Right lobe of liver (tissue), 4 donors: Measurements from ENCODE around the gene GPER1.
"Not testable (repeated sequence)": the region's sequence is repeated elsewhere in the genome, so short reads cannot be mapped to it uniquely, and the experiment has no call there.

Experiments
- POLR2A ChIP-seq: fragments of 450-650 bp; IDR thresholded peaks from one replicate; pipeline ENCODE4 v1.6.1; 2017; ENCODE audit warnings: antibody characterized with exemption, mild to moderate bottlenecking
- TF ChIP-seq, protein P1 (sequence below), 4 donors: fragments of 200-600 bp in 3 of 4; fragments of 450-650 bp in 1 of 4; IDR thresholded peaks; one replicate each; pipeline versions ENCODE4 v1.5.1 to v1.8.0; 2016 to 2022; ENCODE audit warnings: antibody characterized with exemption in 4 of 4, mild to moderate bottlenecking in 2 of 4
- donor health status: DM: no; HTN: no; CAD: no.
- donor health status: DM: no; HTN: no; CAD: no.
- donor health status: DM: no; HTN: yes; CAD: no.

DNA sequence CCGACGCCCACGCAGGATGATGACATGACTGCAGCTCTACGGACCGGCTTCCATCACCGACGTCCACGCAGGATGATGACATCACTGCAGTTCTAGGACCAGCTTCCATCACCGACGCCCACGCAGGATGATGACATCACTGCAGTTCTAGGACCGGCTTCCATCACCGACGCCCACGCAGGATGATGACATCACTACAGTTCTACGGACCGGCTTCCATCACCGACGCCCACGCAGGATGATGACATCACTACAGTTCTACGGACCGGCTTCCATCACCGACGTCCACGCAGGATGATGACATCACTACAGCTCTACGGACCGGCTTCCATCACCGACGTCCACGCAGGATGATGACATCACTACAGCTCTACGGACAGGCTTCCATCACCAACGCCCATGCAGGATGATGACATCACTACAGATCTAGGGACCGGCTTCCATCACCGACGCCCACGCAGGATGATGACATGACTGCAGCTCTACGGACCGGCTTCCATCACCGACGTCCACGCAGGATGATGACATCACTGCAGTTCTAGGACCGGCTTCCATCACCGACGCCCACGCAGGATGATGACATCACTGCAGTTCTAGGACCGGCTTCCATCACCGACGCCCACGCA lies 28.6 kb downstream of the GPER1 start:
- TF ChIP-seq, protein P1, sequence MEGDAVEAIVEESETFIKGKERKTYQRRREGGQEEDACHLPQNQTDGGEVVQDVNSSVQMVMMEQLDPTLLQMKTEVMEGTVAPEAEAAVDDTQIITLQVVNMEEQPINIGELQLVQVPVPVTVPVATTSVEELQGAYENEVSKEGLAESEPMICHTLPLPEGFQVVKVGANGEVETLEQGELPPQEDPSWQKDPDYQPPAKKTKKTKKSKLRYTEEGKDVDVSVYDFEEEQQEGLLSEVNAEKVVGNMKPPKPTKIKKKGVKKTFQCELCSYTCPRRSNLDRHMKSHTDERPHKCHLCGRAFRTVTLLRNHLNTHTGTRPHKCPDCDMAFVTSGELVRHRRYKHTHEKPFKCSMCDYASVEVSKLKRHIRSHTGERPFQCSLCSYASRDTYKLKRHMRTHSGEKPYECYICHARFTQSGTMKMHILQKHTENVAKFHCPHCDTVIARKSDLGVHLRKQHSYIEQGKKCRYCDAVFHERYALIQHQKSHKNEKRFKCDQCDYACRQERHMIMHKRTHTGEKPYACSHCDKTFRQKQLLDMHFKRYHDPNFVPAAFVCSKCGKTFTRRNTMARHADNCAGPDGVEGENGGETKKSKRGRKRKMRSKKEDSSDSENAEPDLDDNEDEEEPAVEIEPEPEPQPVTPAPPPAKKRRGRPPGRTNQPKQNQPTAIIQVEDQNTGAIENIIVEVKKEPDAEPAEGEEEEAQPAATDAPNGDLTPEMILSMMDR (IDR thresholded peaks at IDR 0.05) = not testable (repeated sequence)
- TF ChIP-seq POLR2A = not testable (repeated sequence)
